Dedifferentiated amniotic fluid mesenchymal stem cell (primary cell): ENCODE data around the gene NIPAL3.
A peak's percentile ranks its signal among the peaks of the same experiment; 100 is the strongest.
"Not testable (repeated sequence)": the region's sequence is repeated elsewhere in the genome, so short reads cannot be mapped to it uniquely, and the experiment has no call there.

ENCODE experiments used
- DNase-seq: peaks from one replicate; pipeline ENCODE4 v3.0.0-alpha.2; 2016; ENCODE audit errors: extremely low spot score

The NIPAL3 gene

GRCh38 chr1:24421502-24421901 lies 5.9 kb downstream of the NIPAL3 start:
- no peak for DNase-seq

GRCh38 chr1:24424207-24424606 lies 8.6 kb downstream of the NIPAL3 start:
- no peak for DNase-seq

GRCh38 chr1:24424990-24425389 lies 9.4 kb downstream of the NIPAL3 start:
- DNase-seq: no peak

GRCh38 chr1:24425441-24425840 lies 9.8 kb downstream of the NIPAL3 start:
- no peak for DNase-seq

GRCh38 chr1:24425922-24426321 lies 10.3 kb downstream of the NIPAL3 start:
- DNase-seq: no peak

- DNase-seq: no peak
Observed at GRCh38 chr1:24426744-24427544, 11.3 kb downstream of the NIPAL3 start.

GRCh38 chr1:24427545-24427862 lies 11.9 kb downstream of the NIPAL3 start:
- DNase-seq: no peak

GRCh38 chr1:24435782-24436365 lies 20.3 kb downstream of the NIPAL3 start:
- DNase-seq: no peak

- DNase-seq: no peak
Observed at GRCh38 chr1:24437631-24438396, 22.2 kb downstream of the NIPAL3 start.

- DNase-seq: no peak
Observed at GRCh38 chr1:24438423-24438901, 22.9 kb downstream of the NIPAL3 start.

GRCh38 chr1:24440436-24440835 lies 24.8 kb downstream of the NIPAL3 start:
- DNase-seq: no peak

- no peak for DNase-seq
Observed at GRCh38 chr1:24441480-24441879, 25.9 kb downstream of the NIPAL3 start.

- DNase-seq: no peak
Observed at GRCh38 chr1:24441996-24442668, 26.5 kb downstream of the NIPAL3 start.

GRCh38 chr1:24442764-24443163 lies 27.2 kb downstream of the NIPAL3 start:
- no peak for DNase-seq

- peak; percentile 42 for DNase-seq
Observed at GRCh38 chr1:24443241-24443656, 27.6 kb downstream of the NIPAL3 start.

- not testable (repeated sequence) for DNase-seq
Observed at GRCh38 chr1:24446446-24446845, 30.8 kb downstream of the NIPAL3 start.

GRCh38 chr1:24450316-24450715 lies 34.7 kb downstream of the NIPAL3 start:
- no peak for DNase-seq

GRCh38 chr1:24450857-24451397 lies 35.3 kb downstream of the NIPAL3 start:
- DNase-seq: no peak

GRCh38 chr1:24451746-24452145 lies 36.1 kb downstream of the NIPAL3 start:
- DNase-seq: no peak

GRCh38 chr1:24452922-24453485 lies 37.4 kb downstream of the NIPAL3 start:
- DNase-seq: no peak

- DNase-seq: no peak
Observed at GRCh38 chr1:24454673-24455072, 39.1 kb downstream of the NIPAL3 start.

GRCh38 chr1:24455272-24455671 lies 39.7 kb downstream of the NIPAL3 start:
- no peak for DNase-seq
